ENCODE data around the gene ARL13A.

- TF ChIP-seq EZH2 (IDR thresholded peaks at IDR 0.05) (no peak), POLR2AphosphoS5 (IDR thresholded peaks at IDR 0.05; ENCODE audit: borderline replicate concordance, low read depth, low read length) (no peak), FOXP2 (optimal IDR thresholded peaks at IDR 0.05; ENCODE audit: control extremely low read depth, extremely low read length, insufficient read depth) (no peak)
Measured at GRCh38 chrX:100926453-100926852, 43.1 kb upstream of the ARL13A start.
